Measurements from ENCODE around the gene CCDC69. TPM values are rescaled to one million over a fixed set of nuclear protein-coding genes. Genes with fewer than 3 reads are reported as not detected.

Gene CCDC69
- total RNA-seq, 1 donor from 2014 or later, result 0.07 TPM

DNA sequence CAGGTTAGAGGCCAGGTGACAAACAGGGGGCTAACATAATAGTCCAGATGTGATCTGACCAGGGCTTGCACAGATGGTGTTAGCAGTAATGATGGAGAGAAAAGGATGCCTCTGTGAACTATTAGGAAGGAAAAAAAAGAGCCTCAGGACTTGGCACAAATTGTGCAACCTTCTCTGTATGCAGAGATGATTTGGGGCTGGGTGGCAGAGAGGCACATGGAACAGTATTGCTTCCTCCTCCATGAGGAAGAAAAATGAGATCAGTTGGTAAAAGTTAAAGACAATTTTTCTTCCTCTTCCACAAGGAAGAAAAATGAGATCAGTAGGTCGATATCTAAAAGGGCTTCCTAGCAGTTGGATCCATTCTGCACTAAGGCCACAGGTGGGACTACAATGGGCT is 52.4 kb downstream of the CCDC69 start:
- Histone ChIP-seq H4K20me1 (ENCODE audit: low read depth) (no peaks in the 10 kb centered on the region), H3K36me3 (no peaks in the 10 kb centered on the region), H3K27ac (no peak overlapping the region), H2AFZ (replicated peaks) (no peak overlapping the region), H3K79me2 (ENCODE audit: low read depth) (no peaks in the 10 kb centered on the region), H3K27me3 (no peaks in the 10 kb centered on the region), H3F3A (ENCODE audit: low read depth) (no peaks in the 10 kb centered on the region), H3K9me3 (ENCODE audit: low read depth) (no peaks in the 10 kb centered on the region), H3K4me3 (no peak overlapping the region), H3K4me2 (no peak overlapping the region), H3K4me1 (no peaks in the 10 kb centered on the region), H3K9ac (no peak overlapping the region)
- TF ChIP-seq, protein P1, sequence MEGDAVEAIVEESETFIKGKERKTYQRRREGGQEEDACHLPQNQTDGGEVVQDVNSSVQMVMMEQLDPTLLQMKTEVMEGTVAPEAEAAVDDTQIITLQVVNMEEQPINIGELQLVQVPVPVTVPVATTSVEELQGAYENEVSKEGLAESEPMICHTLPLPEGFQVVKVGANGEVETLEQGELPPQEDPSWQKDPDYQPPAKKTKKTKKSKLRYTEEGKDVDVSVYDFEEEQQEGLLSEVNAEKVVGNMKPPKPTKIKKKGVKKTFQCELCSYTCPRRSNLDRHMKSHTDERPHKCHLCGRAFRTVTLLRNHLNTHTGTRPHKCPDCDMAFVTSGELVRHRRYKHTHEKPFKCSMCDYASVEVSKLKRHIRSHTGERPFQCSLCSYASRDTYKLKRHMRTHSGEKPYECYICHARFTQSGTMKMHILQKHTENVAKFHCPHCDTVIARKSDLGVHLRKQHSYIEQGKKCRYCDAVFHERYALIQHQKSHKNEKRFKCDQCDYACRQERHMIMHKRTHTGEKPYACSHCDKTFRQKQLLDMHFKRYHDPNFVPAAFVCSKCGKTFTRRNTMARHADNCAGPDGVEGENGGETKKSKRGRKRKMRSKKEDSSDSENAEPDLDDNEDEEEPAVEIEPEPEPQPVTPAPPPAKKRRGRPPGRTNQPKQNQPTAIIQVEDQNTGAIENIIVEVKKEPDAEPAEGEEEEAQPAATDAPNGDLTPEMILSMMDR (IDR thresholded peaks at IDR 0.05), result no peak
- TF ChIP-seq EZH2 (IDR thresholded peaks at IDR 0.05) (no peak), EZH2phosphoT487 (IDR thresholded peaks at IDR 0.05) (no peak)
- no peak overlapping the region for H3K27ac Mint-ChIP-seq
- no peak overlapping the region for H3K4me3 Mint-ChIP-seq
- peaks cover 2% of the 10 kb centered on the region for H3K4me1 Mint-ChIP-seq
- no peak for DNase-seq (ENCODE audit: low spot score)
- H3K9me3 Mint-ChIP-seq, result no peaks in the 10 kb centered on the region
- no peaks in the 10 kb centered on the region for H3K36me3 Mint-ChIP-seq
- peaks cover 4% of the 10 kb centered on the region for H3K27me3 Mint-ChIP-seq (ENCODE audit: insufficient read depth, low read depth)

DNA sequence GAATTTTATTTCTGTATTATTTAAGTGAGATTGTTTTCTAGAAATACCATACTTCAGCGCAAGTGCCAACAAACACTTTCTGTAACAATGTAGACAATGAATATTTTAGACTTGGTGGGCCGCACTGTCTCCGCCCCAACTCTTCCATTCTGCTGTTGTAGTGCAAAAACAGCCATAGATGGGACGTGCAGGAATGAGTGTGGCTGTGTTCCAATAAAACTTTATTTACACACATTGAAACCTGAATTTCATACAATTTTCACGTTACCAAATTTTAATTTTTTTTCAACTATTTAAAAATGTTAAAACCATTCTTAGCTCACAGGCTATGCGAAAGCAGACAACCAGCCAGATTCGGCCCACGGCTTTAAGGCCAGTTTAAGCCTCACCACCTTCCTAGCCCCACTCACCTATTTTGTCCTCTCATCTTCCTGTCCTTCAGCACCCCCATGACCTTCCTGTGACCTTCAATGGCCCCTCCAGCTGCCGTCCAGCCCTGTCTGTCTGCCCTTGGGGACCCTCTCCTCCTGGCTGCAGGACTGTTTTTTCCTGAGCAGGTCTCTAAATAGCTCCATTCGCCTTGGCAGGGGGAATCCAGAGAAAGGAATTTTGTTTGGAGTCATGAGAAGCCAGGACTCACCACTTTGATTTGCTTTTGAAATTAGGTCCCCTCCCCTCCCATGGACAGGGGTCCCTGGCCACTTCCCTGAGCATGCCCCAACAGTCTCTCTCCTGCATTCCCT is 55.1 kb downstream of the CCDC69 start:
- H3K27me3 ChIP-seq, result no peaks in the 10 kb centered on the region

DNA sequence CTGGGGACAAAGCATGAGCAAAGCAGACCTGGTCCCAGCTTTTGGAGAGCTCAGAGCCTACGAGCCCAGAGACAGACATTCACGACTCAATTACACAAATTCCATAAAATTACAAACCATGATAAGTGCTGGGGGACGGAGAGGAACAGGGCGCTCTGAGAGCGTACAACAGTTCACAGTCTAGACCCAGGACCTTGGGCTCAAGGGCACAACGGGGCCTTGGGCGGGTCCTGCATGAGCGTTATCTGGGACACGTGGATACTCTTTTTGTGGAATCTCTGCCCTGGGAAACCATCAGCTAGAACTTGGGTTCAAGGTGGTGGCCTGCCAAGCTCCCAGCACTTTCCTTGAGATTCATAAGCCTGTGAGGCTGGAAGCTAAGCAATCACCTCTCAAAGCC is 56.9 kb downstream of the CCDC69 start:
- Histone ChIP-seq H3K4me2 (no peak overlapping the region), H3K9ac (no peak overlapping the region), H4K20me1 (ENCODE audit: low read depth) (no peaks in the 10 kb centered on the region), H3K4me1 (no peaks in the 10 kb centered on the region), H3K27ac (no peak overlapping the region), H3K36me3 (no peaks in the 10 kb centered on the region), H3F3A (ENCODE audit: low read depth) (no peaks in the 10 kb centered on the region), H3K79me2 (ENCODE audit: low read depth) (no peaks in the 10 kb centered on the region), H3K27me3 (no peaks in the 10 kb centered on the region), H2AFZ (replicated peaks) (no peak overlapping the region), H3K4me3 (no peak overlapping the region), H3K9me3 (ENCODE audit: low read depth) (no peaks in the 10 kb centered on the region)
- Mint-ChIP-seq H3K27me3 (ENCODE audit: insufficient read depth, low read depth) (peaks cover 2% of the 10 kb centered on the region), H3K9me3 (no peaks in the 10 kb centered on the region), H3K27ac (no peak overlapping the region), H3K4me1 (peaks cover 10% of the 10 kb centered on the region), H3K36me3 (no peaks in the 10 kb centered on the region), H3K4me3 (no peak overlapping the region)
- no peak for DNase-seq (ENCODE audit: low spot score)
- TF ChIP-seq EZH2 (IDR thresholded peaks at IDR 0.05) (no peak), EZH2phosphoT487 (IDR thresholded peaks at IDR 0.05) (no peak)
- TF ChIP-seq, protein P1 (IDR thresholded peaks at IDR 0.05), result no peak

More for the DNA sequence above, 55.1 kb downstream of the CCDC69 start:
- H3K4me3 ChIP-seq, result no peak overlapping the region
- H3K36me3 ChIP-seq, result no peaks in the 10 kb centered on the region
- no peak overlapping the region for H3K4me2 ChIP-seq
- H3K27ac ChIP-seq, result no peak overlapping the region
- no peaks in the 10 kb centered on the region for H3K9me3 Mint-ChIP-seq
- no peaks in the 10 kb centered on the region for H3F3A ChIP-seq (ENCODE audit: low read depth)
- H3K36me3 Mint-ChIP-seq, result no peaks in the 10 kb centered on the region
- no peak overlapping the region for H3K9ac ChIP-seq
- peaks cover 10% of the 10 kb centered on the region for H3K4me1 Mint-ChIP-seq
- no peaks in the 10 kb centered on the region for H4K20me1 ChIP-seq (ENCODE audit: low read depth)
- no peak overlapping the region for H3K27ac Mint-ChIP-seq
- H3K79me2 ChIP-seq (ENCODE audit: low read depth), result no peaks in the 10 kb centered on the region
- no peak overlapping the region for H2AFZ ChIP-seq (replicated peaks)
- H3K4me3 Mint-ChIP-seq, result no peak overlapping the region
- H3K27me3 Mint-ChIP-seq (ENCODE audit: insufficient read depth, low read depth), result peaks cover 2% of the 10 kb centered on the region
- no peaks in the 10 kb centered on the region for H3K4me1 ChIP-seq
- TF ChIP-seq, protein P1 (IDR thresholded peaks at IDR 0.05), result no peak
- TF ChIP-seq EZH2phosphoT487 (IDR thresholded peaks at IDR 0.05) (no peak), EZH2 (IDR thresholded peaks at IDR 0.05) (no peak)
- no peaks in the 10 kb centered on the region for H3K9me3 ChIP-seq (ENCODE audit: low read depth)
- no peak for DNase-seq (ENCODE audit: low spot score)

All from neural progenitor cell (in vitro differentiated cells).